OCI-M2 (cell line): ENCODE results near the gene CDH8.
"Not testable (repeated sequence)": the region's sequence is repeated elsewhere in the genome, so short reads cannot be mapped to it uniquely, and the experiment has no call there.

Source experiments
- DNase-seq: peaks from one replicate; lab custom pipeline; 2025; ENCODE audit not compliant: unreplicated experiment; lab: John Stamatoyannopoulos, UW

CDH8 gene

GRCh38 chr16:61797296-61797795 lies 238.9 kb downstream of the CDH8 start:
- no peak for DNase-seq

DNA sequence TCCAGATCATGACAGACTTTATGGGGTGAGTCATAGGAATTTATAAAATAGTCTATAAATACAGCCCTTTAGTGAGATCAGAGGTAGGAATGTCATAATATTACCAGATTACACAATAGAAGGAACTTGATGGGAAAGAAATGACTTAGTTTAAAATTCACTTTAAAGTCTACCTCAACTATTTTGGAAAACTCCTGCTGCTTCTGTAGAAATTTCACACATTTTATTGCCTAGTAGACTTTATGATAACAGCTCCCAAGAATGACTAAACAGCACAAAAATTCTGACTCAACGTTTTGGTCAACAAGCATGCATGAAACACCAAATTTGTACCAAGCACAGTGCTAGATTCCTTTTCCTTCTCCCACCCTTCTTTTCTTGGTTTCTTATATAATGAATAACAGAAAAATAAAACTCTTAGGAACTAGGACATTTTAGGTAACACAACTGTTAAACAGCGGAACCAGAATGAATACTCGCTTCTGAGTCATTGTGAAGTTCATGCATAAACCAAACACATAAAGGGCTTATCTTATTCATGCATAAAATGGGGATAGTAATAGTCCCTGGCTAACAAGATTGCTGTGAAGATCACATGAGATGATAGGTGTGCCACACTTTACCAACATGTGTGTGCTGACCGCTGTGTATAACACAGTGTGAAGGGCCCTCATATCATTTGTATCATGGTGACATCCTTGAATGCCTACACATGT lies 243.9 kb downstream of the CDH8 start:
- DNase-seq = no peak

DNA sequence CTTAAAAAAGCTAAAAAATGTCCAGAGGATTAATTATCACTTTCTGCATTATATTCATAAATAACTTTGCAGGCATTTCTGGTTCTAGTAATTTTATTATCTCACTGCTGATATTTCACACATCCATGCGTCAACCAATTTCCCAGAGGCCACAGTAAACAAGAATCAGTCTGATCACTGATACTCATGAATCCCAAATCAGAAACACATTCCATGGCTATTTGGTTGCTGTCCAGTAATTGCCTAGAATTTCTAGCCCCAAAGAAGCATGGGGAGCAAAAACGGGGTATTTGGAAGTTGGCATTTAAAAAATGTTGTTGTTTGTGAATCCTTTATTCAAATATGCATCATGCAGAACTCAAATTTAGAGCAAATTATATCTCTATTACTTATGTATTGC lies 244.8 kb downstream of the CDH8 start:
- no peak for DNase-seq

GRCh38 chr16:61781855-61782254 lies 254.4 kb downstream of the CDH8 start:
- not testable (repeated sequence) for DNase-seq

DNA sequence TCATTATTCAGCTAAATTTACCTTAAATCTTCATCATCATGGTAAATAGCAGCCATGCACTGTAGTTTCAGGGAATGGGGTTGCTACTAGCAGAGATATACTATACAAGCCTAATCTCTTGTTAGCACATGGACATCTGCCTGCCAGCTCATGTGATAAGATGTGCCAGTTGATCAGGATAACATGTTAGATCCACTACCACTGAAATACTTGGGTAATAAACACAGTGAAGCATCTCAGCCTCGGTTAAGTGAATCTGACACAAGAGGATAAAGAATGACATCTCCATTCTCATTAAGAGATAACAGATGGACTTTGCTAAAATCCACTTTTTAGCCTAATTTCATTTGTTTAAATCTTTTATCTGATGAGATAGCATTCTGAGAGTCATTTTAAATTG lies 256.1 kb downstream of the CDH8 start:
- DNase-seq = no peak

DNA sequence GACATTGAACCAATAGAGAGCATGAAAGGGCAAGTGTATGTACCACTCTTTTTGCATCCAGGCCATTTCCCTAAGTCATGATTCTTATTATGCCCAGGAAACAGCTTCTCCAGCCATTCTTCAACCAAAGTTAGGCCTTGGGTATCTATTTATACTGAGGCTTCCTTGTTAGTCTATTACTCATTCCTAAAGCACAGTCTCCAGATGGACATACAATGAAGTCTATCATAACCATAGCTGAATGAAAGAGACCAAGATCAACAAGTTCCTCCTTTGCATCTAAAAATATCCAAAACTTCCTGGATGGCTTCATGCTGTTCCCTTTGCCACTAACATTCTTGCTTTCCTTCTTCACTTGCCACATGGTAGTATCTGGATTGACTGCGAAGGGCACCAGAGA lies 265.9 kb downstream of the CDH8 start:
- DNase-seq = no peak

GRCh38 chr16:61763991-61764390 lies 272.2 kb downstream of the CDH8 start:
- DNase-seq = no peak

DNA sequence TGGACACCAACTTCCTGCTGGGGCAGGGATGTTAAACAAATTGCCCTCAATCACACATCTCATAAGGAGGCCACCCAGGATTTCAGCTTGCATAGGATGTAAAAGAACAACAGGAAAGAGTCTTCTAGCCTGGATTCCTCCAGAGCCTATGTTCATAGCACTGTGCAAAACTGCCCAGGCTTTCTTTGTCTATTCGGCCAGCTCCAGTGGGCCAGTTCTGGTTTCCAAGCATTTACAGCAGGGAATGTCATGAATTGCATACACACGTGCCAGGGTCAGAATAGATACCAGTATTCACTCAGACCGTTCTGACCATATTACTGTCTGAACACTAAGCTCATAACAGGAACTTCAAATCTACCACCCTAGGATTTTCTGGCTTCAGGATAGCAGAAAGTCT lies 273.2 kb downstream of the CDH8 start:
- no peak for DNase-seq

DNA sequence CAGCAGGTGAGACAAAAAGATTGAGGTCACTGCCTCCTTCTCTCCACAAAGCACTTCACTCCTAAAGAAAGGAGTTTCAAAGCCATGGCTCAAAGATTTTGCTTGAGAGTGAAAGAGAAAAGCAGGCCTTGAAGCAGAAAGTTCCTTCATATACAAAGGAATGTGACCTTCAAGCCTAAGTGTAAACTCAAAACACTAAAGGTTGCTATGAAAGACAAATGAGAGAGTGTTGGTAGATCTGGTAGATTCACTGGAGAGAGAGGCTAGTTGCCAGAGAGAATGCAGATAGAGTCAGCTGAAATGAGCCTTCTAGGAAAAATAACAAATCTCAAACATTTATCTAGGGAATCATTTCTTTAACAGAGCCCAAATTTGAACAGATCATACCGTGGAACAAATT lies 305.2 kb downstream of the CDH8 start:
- DNase-seq = no peak

- no peak for DNase-seq
Observed at GRCh38 chr16:61726701-61727100, 309.5 kb downstream of the CDH8 start.

GRCh38 chr16:61726125-61726524 lies 310.1 kb downstream of the CDH8 start:
- no peak for DNase-seq

DNA sequence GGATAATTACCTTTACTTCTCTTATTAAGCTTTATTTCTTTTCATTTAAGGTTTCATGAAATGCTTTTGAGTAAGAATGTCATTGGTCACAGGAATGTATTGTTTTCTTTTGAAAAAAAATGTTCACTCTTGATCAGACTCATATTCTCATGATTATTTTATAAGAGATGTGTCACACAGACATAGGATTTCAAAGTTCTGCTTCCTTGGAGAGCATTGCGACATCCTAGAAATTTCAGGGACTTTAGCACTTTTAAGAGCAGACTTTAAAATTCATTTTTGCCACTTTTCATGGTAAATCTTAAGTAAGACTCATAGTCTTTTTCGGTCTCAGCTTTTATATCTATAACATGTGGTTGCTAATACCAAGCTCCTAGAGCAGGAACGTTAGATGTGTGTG lies 314.7 kb downstream of the CDH8 start:
- DNase-seq = no peak

GRCh38 chr16:61715393-61715792 lies 320.8 kb downstream of the CDH8 start:
- no peak for DNase-seq

DNA sequence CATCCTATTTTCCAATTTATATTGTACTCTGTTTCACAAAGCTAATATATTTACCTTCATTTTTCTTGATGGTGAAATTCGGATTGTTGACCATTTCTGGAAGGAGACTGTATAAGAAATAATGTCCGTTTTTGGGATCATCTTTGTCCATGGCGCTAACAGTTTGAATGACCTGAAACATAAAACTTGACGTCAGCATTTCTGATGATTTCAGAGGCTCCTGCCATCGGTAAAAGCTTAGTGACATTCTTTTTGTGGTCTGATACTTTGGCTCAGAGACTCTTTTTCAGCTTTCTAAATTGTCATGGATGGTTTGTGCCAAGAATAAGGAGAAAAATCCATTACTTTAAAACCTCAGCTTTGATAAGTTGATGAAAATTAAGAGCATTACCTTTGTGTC lies 322.5 kb downstream of the CDH8 start:
- no peak for DNase-seq

DNA sequence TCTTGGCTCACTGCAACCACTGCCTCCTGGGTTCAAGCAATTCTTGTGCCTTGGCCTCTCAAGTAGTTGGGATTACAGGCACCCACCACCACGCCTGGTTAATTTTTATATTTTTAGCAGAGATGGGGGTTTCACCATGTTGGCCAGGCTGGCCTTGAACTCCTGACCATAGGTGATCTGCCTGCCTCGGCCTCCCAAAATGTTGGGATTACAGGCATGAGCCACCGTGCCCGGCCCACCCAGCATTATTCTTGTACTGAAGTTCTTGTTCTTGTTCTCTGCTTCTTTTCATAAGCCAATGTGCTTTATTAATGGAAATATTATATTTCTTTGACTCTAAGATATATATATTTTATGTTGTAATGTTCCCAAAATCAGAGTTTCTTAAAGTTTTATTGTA lies 336.6 kb downstream of the CDH8 start:
- not testable (repeated sequence) for DNase-seq

- DNase-seq = no peak
Observed at GRCh38 chr16:61684541-61684940, 351.7 kb downstream of the CDH8 start.

- no peak for DNase-seq
Observed at GRCh38 chr16:61681673-61682072, 354.6 kb downstream of the CDH8 start.

DNA sequence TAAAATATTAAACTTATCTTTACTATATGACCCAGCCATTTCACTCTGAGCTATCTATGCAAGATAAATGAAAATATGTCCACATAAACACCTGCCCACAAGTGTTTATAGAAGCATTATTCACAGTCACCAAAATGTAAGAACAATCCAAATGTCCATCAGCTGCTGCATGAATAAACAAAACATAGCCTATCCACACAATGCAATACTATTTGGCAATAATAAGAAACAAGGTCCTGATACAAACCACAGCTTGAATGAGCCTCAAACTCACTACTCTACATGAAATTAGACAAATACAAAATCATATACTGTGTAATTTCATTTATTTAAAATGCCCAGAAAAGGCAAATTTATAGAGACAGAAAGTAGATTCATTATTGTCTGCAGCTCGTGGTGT lies 355.1 kb downstream of the CDH8 start:
- no peak for DNase-seq

GRCh38 chr16:61678182-61678581 lies 358.1 kb downstream of the CDH8 start:
- DNase-seq = no peak

GRCh38 chr16:61677776-61678175 lies 358.5 kb downstream of the CDH8 start:
- no peak for DNase-seq

GRCh38 chr16:61676740-61677139 lies 359.5 kb downstream of the CDH8 start:
- DNase-seq = no peak

- DNase-seq = no peak
Observed at GRCh38 chr16:61671161-61671560, 365.1 kb downstream of the CDH8 start.

DNA sequence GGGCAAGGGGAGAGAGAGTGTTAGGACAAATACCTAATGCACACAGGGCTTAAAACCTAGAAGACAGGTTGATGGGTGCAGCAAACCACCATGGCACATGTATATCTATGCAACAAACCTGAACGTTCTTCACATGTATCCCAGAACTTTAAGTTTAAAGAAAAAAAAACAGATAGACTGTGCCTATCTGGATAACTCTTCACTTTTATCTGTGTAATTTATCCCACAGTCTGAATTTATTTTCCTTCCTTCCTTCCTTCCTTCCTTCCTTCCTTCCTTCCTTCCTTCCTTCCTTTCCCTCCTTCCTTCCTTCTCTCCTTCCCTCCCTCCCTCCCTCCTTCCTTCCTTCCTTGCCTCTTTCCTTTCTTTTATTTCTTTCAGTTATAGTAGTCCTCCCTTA lies 370.7 kb downstream of the CDH8 start:
- no peak for DNase-seq
